Stomach (tissue), 9 donors: ENCODE results near the gene DNAH17. TPM values are rescaled to one million over a fixed set of nuclear protein-coding genes. Genes with fewer than 3 reads are reported as not detected.
"Not testable (repeated sequence)": the region's sequence is repeated elsewhere in the genome, so short reads cannot be mapped to it uniquely, and the experiment has no call there.

ENCODE experiments used
- DNase-seq, 2 donors: peaks; one replicate each; pipeline versions ENCODE4 v3.0.0 to v3.0.0-alpha.2; 2013 to 2019
- H3K27ac ChIP-seq, 5 donors: fragments of 200-600 bp in 4 of 5; sonication (generic) in 4 of 5; one replicate each; pipeline ENCODE4 v1.5.1; 2013 to 2019; ENCODE audit warnings: mild to moderate bottlenecking in 1 of 5, moderate library complexity in 1 of 5
- H3K27me3 ChIP-seq, 3 donors: fragments of 200-600 bp; sonication (generic); one replicate each; pipeline ENCODE4 v1.5.1; 2017 to 2019; ENCODE audit warnings: mixed run types in 1 of 3
- H3K36me3 ChIP-seq, 4 donors: fragments of 200-600 bp; sonication (generic); 1 replicate in 3 of 4; 2 replicates in 1 of 4; pipeline ENCODE4 v1.5.1; 2016 to 2019
- H3K4me1 ChIP-seq, 4 donors: fragments of 200-600 bp; sonication (generic); one replicate each; pipeline ENCODE4 v1.5.1; 2016 to 2019
- H3K4me3 ChIP-seq, 4 donors: fragments of 200-600 bp; sonication (generic) in 3 of 4; one replicate each; pipeline ENCODE4 v1.5.1; 2016 to 2019; ENCODE audit warnings: mild to moderate bottlenecking in 1 of 4
- H3K9me3 ChIP-seq, 4 donors: fragments of 200-600 bp; sonication (generic); one replicate each; pipeline ENCODE4 v1.5.1; 2016 to 2019
- CTCF ChIP-seq, 7 experiments: fragments of 450-650 bp in 4 of 7; fragments of 200-600 bp in 3 of 7; sonication (generic) in 3 of 7; IDR thresholded peaks; one replicate each; pipeline ENCODE4 v1.5.1; 2016 to 2019; ENCODE audit warnings: antibody characterized with exemption in 7 of 7, control low read depth in 2 of 7, mild to moderate bottlenecking in 1 of 7
- EP300 ChIP-seq: sonication (generic); formaldehyde crosslinking; IDR thresholded peaks from one replicate; pipeline ENCODE4 v1.6.1; 2017; ENCODE audit warnings: antibody characterized with exemption
- POLR2A ChIP-seq, 4 donors: fragments of 450-650 bp; IDR thresholded peaks; one replicate each; pipeline ENCODE4 v1.6.1; 2016; ENCODE audit warnings: antibody characterized with exemption in 4 of 4, control low read depth in 2 of 4, mild to moderate bottlenecking in 1 of 4, moderate library complexity in 1 of 4
- POLR2AphosphoS5 ChIP-seq, 3 donors: sonication (generic); formaldehyde crosslinking; IDR thresholded peaks; one replicate each; pipeline ENCODE4 v1.6.1; 2016; ENCODE audit warnings: antibody characterized with exemption in 3 of 3
- WGBS, 5 donors: extraction: QIAGEN DNeasy Blood & Tissue Kit in 3 of 5; methylation state at CpG; one replicate each; pipeline versions ENCODE4 v1.1.5 to v1.1.7; 2013 to 2018; 5-methylcytosine and 5-hydroxymethylcytosine counted together
- intact Hi-C: fragments of 100-400 bp; cut with DNase I; formaldehyde crosslinking; loops from one replicate; pipeline ENCODE4 v1.15.1; 2023; ENCODE audit warnings: low total_unique reads
- polyA plus RNA-seq, 3 donors: library from polyadenylated mRNA; stranded (reverse); fragments of 200-250 nt; gene quantifications; one replicate each; pipeline ENCODE4 v1.2.3, GENCODE V29; 2013
- total RNA-seq, 5 donors: library from RNA; depleted of rRNA; stranded (reverse); fragments of >200 nt; gene quantifications; one replicate each; pipeline versions ENCODE4 v1.1.0 to v1.2.3, GENCODE V29; 2014 to 2016
- donor health status: healthy with polysubstance abuse.
- donor health status: Bipolar disorder and iron deficiency.
- donor health status: healthy.

Gene DNAH17
- total and polyA plus RNA-seq, 8 donors = 0.03 to 2.4 (median 0.45) TPM; not detected in 5

DNA sequence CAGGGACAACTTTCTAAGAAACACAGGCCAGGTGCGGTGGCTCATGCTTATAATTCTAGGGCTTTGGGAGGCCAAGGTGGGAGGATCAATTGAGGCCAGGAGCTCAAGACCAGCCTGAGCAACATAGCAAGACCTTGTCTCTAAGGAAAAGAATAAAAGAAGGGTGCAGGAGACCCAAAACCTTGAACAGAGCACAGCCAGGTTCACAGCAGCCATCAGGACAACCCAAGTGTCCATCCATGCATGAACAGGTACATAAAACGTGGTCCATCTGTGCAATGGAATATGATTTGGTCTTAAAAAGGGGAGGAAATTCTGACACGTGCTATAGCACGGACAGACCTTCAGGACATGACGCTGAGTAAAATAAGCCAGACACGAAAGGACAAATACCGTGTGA is 107.8 kb downstream of the DNAH17 start:
- Histone ChIP-seq H3K4me1 (peaks cover 0 to 7% (median 0%) of the 10 kb centered on the region in 4 donors), H3K36me3 (no peaks in the 10 kb centered on the region), H3K9me3 (peaks cover 0 to 11% (median 0%) of the 10 kb centered on the region in 4 donors), H3K4me3 (no peak overlapping the region), H3K27ac (no peak overlapping the region), H3K27me3 (peaks cover 0 to 20% (median 5%) of the 10 kb centered on the region in 3 donors)
- DNase-seq = no peak
- no peak for TF ChIP-seq CTCF (IDR thresholded peaks at IDR 0.05)
- TF ChIP-seq POLR2AphosphoS5 (IDR thresholded peaks at IDR 0.05) = no peak
- no peak for TF ChIP-seq POLR2A (IDR thresholded peaks at IDR 0.05)
- no peak for TF ChIP-seq EP300
- 93 to 97% (median 95%) methylated on average over 7 of the region's 7 CpGs for WGBS, 5 donors
- intact Hi-C loops = no loop called here

GRCh38 chr17:78468366-78468765 is 108.8 kb downstream of the DNAH17 start:
- WGBS, 5 donors = 84 to 88% (median 86%) methylated on average over 12 of the region's 12 CpGs

GRCh38 chr17:78466786-78467715 is 110.1 kb downstream of the DNAH17 start:
- Histone ChIP-seq H3K4me3 (no peak overlapping the region), H3K27ac (no peak overlapping the region), H3K36me3 (no peaks in the 10 kb centered on the region), H3K4me1 (no peaks in the 10 kb centered on the region), H3K27me3 (peaks cover 0 to 9% (median 0%) of the 10 kb centered on the region in 3 donors), H3K9me3 (peaks cover 0 to 11% (median 0%) of the 10 kb centered on the region in 4 donors)
- intact Hi-C loops = no loop called here
- WGBS, 5 donors = 88 to 92% (median 89%) methylated on average over 20 to 26 of the region's 26 CpGs
- no peak for DNase-seq
- TF ChIP-seq POLR2A (IDR thresholded peaks at IDR 0.05) = no peak
- TF ChIP-seq EP300 = no peak
- TF ChIP-seq CTCF (IDR thresholded peaks at IDR 0.05) = no peak
- TF ChIP-seq POLR2AphosphoS5 (IDR thresholded peaks at IDR 0.05) = no peak

More at GRCh38 chr17:78468366-78468765, 108.8 kb downstream of the DNAH17 start:
- no peaks in the 10 kb centered on the region for H3K4me1 ChIP-seq
- intact Hi-C loops = no loop called here
- H3K9me3 ChIP-seq = peaks cover 0 to 11% (median 0%) of the 10 kb centered on the region in 4 donors
- no peak overlapping the region for H3K27ac ChIP-seq
- DNase-seq = no peak
- H3K4me3 ChIP-seq = no peak overlapping the region
- TF ChIP-seq POLR2AphosphoS5 (IDR thresholded peaks at IDR 0.05) (no peak), POLR2A (IDR thresholded peaks at IDR 0.05) (no peak)
- peaks cover 0 to 20% (median 5%) of the 10 kb centered on the region in 3 donors for H3K27me3 ChIP-seq
- H3K36me3 ChIP-seq = no peaks in the 10 kb centered on the region

DNA sequence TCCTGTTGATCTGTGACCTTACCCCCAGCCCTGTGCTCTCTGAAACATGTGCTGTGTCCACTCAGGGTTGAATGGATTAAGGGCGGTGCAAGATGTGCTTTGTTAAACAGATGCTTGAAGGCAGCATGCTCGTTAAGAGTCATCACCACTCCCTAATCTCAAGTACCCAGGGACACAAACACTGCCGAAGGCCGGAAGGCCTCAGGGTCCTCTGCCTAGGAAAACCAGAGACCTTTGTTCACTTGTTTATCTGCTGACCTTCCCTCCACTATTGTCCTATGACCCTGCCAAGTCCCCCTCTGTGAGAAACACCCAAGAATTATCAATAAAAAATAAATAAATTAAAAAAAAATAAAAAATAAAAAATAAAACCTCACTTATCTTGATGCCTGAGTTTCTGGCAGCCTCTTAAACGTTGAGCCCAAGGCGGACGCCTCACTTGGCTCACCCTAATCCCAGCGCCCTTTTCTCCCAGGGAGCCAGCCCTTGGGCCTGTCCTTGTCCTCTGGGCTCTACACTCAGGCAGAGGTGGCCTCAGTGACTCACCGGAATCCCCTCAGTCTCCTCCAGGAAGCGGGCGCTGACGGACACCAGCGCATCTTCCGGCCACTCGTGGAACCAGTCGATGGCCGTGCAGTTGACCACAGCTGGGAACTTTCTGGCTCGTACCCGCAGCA is 110.9 kb downstream of the DNAH17 start:
- H3K36me3 ChIP-seq, DNase-seq, H3K27ac ChIP-seq, H3K27me3 ChIP-seq, intact Hi-C loops, H3K4me1 ChIP-seq, H3K4me3 ChIP-seq: not testable (repeated sequence)
- WGBS, 5 donors = 67 to 81% (median 80%) methylated on average over 9 to 19 of the region's 19 CpGs
- H3K9me3 ChIP-seq = peaks cover 0 to 11% (median 0%) of the 10 kb centered on the region in 4 donors

- Histone ChIP-seq H3K27me3 (no peaks in the 10 kb centered on the region), H3K27ac (no peak overlapping the region), H3K36me3 (no peaks in the 10 kb centered on the region), H3K4me3 (no peak overlapping the region), H3K9me3 (no peaks in the 10 kb centered on the region), H3K4me1 (no peaks in the 10 kb centered on the region)
- TF ChIP-seq CTCF (IDR thresholded peaks at IDR 0.05) (no peak), POLR2AphosphoS5 (IDR thresholded peaks at IDR 0.05) (no peak), EP300 (no peak), POLR2A (IDR thresholded peaks at IDR 0.05) (no peak)
- intact Hi-C loops = no loop called here
- DNase-seq = no peak
- WGBS, 5 donors = 65 to 74% (median 68%) methylated on average over 6 to 8 of the region's 8 CpGs
These were observed 115.0 kb downstream of the DNAH17 start for GRCh38 chr17:78462148-78462547.
